Measurements from ENCODE around the gene CRYGS.

DNA sequence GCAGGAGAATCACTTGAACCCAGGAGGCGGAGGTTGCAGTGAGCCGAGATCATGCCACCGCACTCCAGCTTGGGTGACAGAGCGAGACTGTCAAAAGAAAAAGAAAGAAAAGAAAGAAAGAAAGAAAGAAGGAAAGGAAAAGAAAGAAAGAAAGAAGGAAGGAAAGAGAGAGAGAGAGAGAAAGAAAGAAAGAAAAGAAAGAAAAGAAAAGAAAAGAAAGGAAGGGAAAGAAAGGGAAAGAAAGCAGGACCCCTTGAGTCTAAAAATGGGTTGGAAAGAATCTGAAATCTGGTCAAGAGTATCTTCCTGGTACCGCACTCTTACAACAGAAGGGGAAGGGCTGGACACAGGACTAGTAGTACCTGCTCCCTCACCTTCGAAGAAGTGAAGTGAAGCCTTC lies 19.6 kb downstream of the CRYGS start:
- TF ChIP-seq, protein P1, sequence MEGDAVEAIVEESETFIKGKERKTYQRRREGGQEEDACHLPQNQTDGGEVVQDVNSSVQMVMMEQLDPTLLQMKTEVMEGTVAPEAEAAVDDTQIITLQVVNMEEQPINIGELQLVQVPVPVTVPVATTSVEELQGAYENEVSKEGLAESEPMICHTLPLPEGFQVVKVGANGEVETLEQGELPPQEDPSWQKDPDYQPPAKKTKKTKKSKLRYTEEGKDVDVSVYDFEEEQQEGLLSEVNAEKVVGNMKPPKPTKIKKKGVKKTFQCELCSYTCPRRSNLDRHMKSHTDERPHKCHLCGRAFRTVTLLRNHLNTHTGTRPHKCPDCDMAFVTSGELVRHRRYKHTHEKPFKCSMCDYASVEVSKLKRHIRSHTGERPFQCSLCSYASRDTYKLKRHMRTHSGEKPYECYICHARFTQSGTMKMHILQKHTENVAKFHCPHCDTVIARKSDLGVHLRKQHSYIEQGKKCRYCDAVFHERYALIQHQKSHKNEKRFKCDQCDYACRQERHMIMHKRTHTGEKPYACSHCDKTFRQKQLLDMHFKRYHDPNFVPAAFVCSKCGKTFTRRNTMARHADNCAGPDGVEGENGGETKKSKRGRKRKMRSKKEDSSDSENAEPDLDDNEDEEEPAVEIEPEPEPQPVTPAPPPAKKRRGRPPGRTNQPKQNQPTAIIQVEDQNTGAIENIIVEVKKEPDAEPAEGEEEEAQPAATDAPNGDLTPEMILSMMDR (IDR thresholded peaks at IDR 0.05), result no peak
- TF ChIP-seq ZFX (IDR thresholded peaks at IDR 0.05; ENCODE audit: borderline replicate concordance), result no peak
